ENCODE data around the gene KIDINS220. TPM values are rescaled to one million over a fixed set of nuclear protein-coding genes. Genes with fewer than 3 reads are reported as not detected.

Gene KIDINS220
- total and polyA plus RNA-seq, 9 of the 15 experiments (the other 6 are each of a cell fraction or from before 2014, with no cell fraction given): 15.2 to 48.0 (median 34.4) TPM

DNA sequence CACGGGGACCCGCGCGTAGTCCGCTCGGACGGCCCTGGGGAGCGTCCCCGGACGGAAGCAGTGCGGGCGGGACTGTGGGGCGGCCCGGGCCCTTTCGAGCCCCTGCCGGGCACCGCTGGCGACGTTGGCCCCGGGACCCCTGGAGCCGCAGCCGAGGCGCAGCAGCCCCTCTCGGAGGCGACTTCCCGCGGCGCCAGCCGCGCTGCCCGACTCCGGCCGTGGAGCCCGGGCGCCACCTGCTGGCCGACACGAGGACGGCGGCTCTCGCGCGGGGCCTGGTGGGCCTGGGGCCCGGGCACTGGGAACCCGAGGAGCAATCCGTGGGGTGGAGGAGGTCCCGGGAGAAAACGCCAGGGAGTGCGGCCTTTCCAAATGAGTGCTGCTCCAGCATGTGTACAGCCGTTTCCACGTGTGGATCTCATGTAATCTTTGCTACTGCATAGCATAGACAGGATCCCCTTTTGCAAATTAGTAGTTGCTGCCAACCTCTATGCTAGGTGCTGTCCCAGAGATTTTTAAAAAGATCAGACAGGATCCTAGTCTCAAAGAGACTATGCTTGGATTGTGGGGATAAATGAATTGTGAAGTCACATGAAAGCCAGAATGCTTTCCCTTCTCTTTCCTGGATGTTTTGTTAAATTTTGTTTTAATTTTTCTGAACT, 151.6 kb downstream of the KIDINS220 start (continued):
- TF ChIP-seq, protein P1, sequence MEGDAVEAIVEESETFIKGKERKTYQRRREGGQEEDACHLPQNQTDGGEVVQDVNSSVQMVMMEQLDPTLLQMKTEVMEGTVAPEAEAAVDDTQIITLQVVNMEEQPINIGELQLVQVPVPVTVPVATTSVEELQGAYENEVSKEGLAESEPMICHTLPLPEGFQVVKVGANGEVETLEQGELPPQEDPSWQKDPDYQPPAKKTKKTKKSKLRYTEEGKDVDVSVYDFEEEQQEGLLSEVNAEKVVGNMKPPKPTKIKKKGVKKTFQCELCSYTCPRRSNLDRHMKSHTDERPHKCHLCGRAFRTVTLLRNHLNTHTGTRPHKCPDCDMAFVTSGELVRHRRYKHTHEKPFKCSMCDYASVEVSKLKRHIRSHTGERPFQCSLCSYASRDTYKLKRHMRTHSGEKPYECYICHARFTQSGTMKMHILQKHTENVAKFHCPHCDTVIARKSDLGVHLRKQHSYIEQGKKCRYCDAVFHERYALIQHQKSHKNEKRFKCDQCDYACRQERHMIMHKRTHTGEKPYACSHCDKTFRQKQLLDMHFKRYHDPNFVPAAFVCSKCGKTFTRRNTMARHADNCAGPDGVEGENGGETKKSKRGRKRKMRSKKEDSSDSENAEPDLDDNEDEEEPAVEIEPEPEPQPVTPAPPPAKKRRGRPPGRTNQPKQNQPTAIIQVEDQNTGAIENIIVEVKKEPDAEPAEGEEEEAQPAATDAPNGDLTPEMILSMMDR (IDR thresholded peaks at IDR 0.05 in 2 of 3, conservative IDR thresholded peaks at IDR 0.05 in 1 of 3; ENCODE audit: insufficient read depth in 2 of 3, low read depth in 1 of 3, low read length in 3 of 3): peak; percentile 82 to 96 (median 86)
- TF ChIP-seq CHD2 (IDR thresholded peaks at IDR 0.05; ENCODE audit: low read depth, low read length) (0 out of 2 replicates have a peak, but pooled peaks have one; percentile 34), NFIC (IDR thresholded peaks at IDR 0.05) (0 out of 2 replicates have a peak, but pooled peaks have one; percentile 24), ATF7 (IDR thresholded peaks at IDR 0.05) (0 out of 2 replicates have a peak, but pooled peaks have one; percentile 39), KLF1 (tag; IDR thresholded peaks at IDR 0.05) (no peak), RAD21 (CRISPR knock-in tag; conservative IDR thresholded peaks at IDR 0.05 in 1 of 2, IDR thresholded peaks at IDR 0.05 in 1 of 2) (peak; percentile 98 to 99), ELF2 (CRISPR knock-in tag; IDR thresholded peaks at IDR 0.05) (no peak), ZBTB17 (CRISPR knock-in tag; IDR thresholded peaks at IDR 0.05) (0 out of 2 replicates have a peak, but pooled peaks have one; percentile 35), PHF8 (IDR thresholded peaks at IDR 0.05; ENCODE audit: borderline replicate concordance, low read length) (peak; percentile 36; the same call in 1 of the 2 replicates), ZKSCAN1 (IDR thresholded peaks at IDR 0.05; ENCODE audit: low read depth, low read length) (0 out of 2 replicates have a peak, but pooled peaks have one; percentile 18), CHD1 (IDR thresholded peaks at IDR 0.05; ENCODE audit: low read length) (no peak), STAG1 (CRISPR knock-in tag; IDR thresholded peaks at IDR 0.05; ENCODE audit: borderline replicate concordance) (peak; percentile 98), BHLHE40 (IDR thresholded peaks at IDR 0.05; ENCODE audit: low read length) (0 out of 2 replicates have a peak, but pooled peaks have one; percentile 9), ZSCAN29 (IDR thresholded peaks at IDR 0.05) (no peak), HCFC1 (IDR thresholded peaks at IDR 0.05; ENCODE audit: low read depth, low read length) (peak; percentile 25; the same call in 1 of the 2 replicates), POLR2G (IDR thresholded peaks at IDR 0.05; ENCODE audit: low read depth, low read length) (peak; percentile 51; the same call in 1 of the 2 replicates), KHSRP (IDR thresholded peaks at IDR 0.05) (no peak)
- TF ChIP-seq, protein P2, sequence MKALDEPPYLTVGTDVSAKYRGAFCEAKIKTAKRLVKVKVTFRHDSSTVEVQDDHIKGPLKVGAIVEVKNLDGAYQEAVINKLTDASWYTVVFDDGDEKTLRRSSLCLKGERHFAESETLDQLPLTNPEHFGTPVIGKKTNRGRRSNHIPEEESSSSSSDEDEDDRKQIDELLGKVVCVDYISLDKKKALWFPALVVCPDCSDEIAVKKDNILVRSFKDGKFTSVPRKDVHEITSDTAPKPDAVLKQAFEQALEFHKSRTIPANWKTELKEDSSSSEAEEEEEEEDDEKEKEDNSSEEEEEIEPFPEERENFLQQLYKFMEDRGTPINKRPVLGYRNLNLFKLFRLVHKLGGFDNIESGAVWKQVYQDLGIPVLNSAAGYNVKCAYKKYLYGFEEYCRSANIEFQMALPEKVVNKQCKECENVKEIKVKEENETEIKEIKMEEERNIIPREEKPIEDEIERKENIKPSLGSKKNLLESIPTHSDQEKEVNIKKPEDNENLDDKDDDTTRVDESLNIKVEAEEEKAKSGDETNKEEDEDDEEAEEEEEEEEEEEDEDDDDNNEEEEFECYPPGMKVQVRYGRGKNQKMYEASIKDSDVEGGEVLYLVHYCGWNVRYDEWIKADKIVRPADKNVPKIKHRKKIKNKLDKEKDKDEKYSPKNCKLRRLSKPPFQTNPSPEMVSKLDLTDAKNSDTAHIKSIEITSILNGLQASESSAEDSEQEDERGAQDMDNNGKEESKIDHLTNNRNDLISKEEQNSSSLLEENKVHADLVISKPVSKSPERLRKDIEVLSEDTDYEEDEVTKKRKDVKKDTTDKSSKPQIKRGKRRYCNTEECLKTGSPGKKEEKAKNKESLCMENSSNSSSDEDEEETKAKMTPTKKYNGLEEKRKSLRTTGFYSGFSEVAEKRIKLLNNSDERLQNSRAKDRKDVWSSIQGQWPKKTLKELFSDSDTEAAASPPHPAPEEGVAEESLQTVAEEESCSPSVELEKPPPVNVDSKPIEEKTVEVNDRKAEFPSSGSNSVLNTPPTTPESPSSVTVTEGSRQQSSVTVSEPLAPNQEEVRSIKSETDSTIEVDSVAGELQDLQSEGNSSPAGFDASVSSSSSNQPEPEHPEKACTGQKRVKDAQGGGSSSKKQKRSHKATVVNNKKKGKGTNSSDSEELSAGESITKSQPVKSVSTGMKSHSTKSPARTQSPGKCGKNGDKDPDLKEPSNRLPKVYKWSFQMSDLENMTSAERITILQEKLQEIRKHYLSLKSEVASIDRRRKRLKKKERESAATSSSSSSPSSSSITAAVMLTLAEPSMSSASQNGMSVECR (CRISPR knock-in tag; IDR thresholded peaks at IDR 0.05): peak; percentile 57; the same call in 1 of the 2 replicates
- TF ChIP-seq, protein P3, sequence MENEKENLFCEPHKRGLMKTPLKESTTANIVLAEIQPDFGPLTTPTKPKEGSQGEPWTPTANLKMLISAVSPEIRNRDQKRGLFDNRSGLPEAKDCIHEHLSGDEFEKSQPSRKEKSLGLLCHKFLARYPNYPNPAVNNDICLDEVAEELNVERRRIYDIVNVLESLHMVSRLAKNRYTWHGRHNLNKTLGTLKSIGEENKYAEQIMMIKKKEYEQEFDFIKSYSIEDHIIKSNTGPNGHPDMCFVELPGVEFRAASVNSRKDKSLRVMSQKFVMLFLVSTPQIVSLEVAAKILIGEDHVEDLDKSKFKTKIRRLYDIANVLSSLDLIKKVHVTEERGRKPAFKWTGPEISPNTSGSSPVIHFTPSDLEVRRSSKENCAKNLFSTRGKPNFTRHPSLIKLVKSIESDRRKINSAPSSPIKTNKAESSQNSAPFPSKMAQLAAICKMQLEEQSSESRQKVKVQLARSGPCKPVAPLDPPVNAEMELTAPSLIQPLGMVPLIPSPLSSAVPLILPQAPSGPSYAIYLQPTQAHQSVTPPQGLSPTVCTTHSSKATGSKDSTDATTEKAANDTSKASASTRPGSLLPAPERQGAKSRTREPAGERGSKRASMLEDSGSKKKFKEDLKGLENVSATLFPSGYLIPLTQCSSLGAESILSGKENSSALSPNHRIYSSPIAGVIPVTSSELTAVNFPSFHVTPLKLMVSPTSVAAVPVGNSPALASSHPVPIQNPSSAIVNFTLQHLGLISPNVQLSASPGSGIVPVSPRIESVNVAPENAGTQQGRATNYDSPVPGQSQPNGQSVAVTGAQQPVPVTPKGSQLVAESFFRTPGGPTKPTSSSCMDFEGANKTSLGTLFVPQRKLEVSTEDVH (IDR thresholded peaks at IDR 0.05; ENCODE audit: low read depth, partially characterized antibody): no peak

All from K562 (cell line).